Glutamatergic neuron (in vitro differentiated cells): ENCODE results near the gene PPM1E. TPM values are rescaled to one million over a fixed set of nuclear protein-coding genes. Genes with fewer than 3 reads are reported as not detected.

Experiments
- DNase-seq: peaks from one replicate; pipeline ENCODE4 v3.0.0; 2022
- H3K27ac Mint-ChIP-seq: one replicate; pipeline ENCODE4 v1.8.0; 2020; ENCODE audit warnings: mild to moderate bottlenecking, mixed read lengths, inconsistent platforms; ENCODE audit not compliant: unreplicated experiment
- H3K27me3 Mint-ChIP-seq: one replicate; pipeline ENCODE4 v1.8.0; 2020; ENCODE audit warnings: mild to moderate bottlenecking, moderate library complexity, mixed read lengths, inconsistent platforms; ENCODE audit not compliant: unreplicated experiment
- H3K36me3 Mint-ChIP-seq: one replicate; pipeline ENCODE4 v1.8.0; 2020; ENCODE audit warnings: mild to moderate bottlenecking, mixed read lengths, inconsistent platforms; ENCODE audit not compliant: unreplicated experiment
- H3K4me1 Mint-ChIP-seq: one replicate; pipeline ENCODE4 v1.8.0; 2020; ENCODE audit warnings: mild to moderate bottlenecking, low read depth, mixed read lengths, inconsistent platforms; ENCODE audit not compliant: unreplicated experiment
- H3K4me3 Mint-ChIP-seq: one replicate; pipeline ENCODE4 v1.8.0; 2020; ENCODE audit warnings: mild to moderate bottlenecking, mixed read lengths, inconsistent platforms; ENCODE audit not compliant: unreplicated experiment
- H3K9me3 Mint-ChIP-seq: one replicate; pipeline ENCODE4 v1.8.0; 2020; ENCODE audit warnings: mild to moderate bottlenecking, moderate library complexity, mixed read lengths, inconsistent platforms; ENCODE audit not compliant: unreplicated experiment
- total RNA-seq: library from RNA; stranded (reverse); fragmentation: NEBNext Ultra II Directional; extraction: Animal tissue kit (Norgen Biotek cat#: 25700); gene quantifications from one replicate; pipeline ENCODE4 v1.2.1, GENCODE V29; 2021; ENCODE audit not compliant: unreplicated experiment
- TF ChIP-seq, protein P1 (sequence below): fragments of 200-600 bp; sonication (generic); IDR thresholded peaks from one replicate; pipeline ENCODE4 v1.5.0; 2021; ENCODE audit not compliant: partially characterized antibody, unreplicated experiment

Gene PPM1E
- total RNA-seq, 1 donor from 2014 or later = 52.5 TPM

DNA sequence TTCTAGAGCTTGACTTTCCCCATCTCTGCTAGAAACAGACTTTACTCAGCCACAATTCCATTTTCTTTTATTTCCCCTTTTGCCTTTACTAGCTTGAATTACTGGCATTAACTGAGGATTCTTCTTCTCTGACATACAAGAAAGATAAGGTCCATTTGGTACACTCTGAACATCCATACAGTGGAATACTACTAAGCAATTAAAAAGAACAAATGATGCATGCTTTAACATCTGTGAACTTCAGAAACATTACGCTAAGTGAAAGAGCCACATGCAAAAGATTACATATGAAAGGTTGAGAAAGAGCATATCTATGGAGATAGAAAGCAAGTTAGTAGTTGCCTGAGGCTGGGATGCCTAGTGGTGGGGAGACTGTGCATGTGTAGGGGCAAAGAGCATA is 130.9 kb downstream of the PPM1E start:
- Mint-ChIP-seq H3K27me3 (no peaks in the 10 kb centered on the region), H3K36me3 (no peaks in the 10 kb centered on the region), H3K9me3 (peaks cover 1% of the 10 kb centered on the region), H3K4me1 (peaks cover 2% of the 10 kb centered on the region), H3K4me3 (no peak overlapping the region), H3K27ac (no peak overlapping the region)
- TF ChIP-seq, protein P1, sequence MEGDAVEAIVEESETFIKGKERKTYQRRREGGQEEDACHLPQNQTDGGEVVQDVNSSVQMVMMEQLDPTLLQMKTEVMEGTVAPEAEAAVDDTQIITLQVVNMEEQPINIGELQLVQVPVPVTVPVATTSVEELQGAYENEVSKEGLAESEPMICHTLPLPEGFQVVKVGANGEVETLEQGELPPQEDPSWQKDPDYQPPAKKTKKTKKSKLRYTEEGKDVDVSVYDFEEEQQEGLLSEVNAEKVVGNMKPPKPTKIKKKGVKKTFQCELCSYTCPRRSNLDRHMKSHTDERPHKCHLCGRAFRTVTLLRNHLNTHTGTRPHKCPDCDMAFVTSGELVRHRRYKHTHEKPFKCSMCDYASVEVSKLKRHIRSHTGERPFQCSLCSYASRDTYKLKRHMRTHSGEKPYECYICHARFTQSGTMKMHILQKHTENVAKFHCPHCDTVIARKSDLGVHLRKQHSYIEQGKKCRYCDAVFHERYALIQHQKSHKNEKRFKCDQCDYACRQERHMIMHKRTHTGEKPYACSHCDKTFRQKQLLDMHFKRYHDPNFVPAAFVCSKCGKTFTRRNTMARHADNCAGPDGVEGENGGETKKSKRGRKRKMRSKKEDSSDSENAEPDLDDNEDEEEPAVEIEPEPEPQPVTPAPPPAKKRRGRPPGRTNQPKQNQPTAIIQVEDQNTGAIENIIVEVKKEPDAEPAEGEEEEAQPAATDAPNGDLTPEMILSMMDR = no peak
- DNase-seq = no peak

DNA sequence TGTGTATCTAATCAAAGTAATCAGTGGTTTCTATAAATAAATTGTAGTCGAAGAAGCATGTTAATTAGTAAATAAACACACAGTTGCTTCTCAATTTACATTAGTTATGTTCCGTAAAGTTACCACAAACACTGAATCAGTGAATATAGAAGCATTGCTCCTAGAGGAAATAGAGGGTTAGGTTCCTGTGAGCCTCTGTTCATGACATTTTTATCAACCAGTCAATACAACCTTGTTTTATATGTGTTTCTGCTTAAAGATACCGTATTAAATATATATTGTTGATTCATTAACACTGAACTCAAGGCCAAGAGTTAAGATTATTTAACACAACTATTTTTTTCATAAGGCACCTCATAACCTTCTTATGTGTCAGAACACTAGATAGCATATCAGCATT is 134.3 kb downstream of the PPM1E start:
- no peak overlapping the region for H3K27ac Mint-ChIP-seq
- H3K4me3 Mint-ChIP-seq = no peak overlapping the region

DNA sequence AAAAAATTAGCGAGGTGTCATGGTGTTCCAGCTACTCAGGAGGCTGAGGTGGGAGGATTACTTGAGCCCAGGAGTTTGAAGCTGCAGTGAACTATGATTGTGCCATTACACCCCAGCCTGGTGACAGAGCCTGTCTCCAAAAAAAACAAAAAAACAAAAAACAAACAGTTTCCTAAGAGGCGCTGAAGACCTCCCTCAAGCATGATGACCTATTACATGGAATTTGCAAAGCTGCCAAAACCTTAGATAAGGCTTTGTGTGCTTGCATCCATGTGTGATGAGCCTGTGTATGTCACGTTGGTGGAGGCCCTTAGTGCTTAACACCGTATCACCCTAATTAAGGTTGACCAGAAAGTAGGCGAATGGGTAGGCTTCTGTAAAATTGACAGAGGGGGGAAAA is 143.5 kb downstream of the PPM1E start:
- Mint-ChIP-seq H3K4me3 (no peak overlapping the region), H3K9me3 (peaks cover 10% of the 10 kb centered on the region), H3K27me3 (no peaks in the 10 kb centered on the region), H3K36me3 (peaks cover 7% of the 10 kb centered on the region), H3K4me1 (no peaks in the 10 kb centered on the region), H3K27ac (no peak overlapping the region)
- DNase-seq = no peak
- TF ChIP-seq, protein P1 = no peak

More for the DNA sequence above, 134.3 kb downstream of the PPM1E start:
- peaks cover 2% of the 10 kb centered on the region for H3K4me1 Mint-ChIP-seq
- H3K27me3 Mint-ChIP-seq = no peaks in the 10 kb centered on the region
- H3K9me3 Mint-ChIP-seq = peaks cover 1% of the 10 kb centered on the region
- DNase-seq = no peak
- TF ChIP-seq, protein P1 = no peak
- no peaks in the 10 kb centered on the region for H3K36me3 Mint-ChIP-seq

DNA sequence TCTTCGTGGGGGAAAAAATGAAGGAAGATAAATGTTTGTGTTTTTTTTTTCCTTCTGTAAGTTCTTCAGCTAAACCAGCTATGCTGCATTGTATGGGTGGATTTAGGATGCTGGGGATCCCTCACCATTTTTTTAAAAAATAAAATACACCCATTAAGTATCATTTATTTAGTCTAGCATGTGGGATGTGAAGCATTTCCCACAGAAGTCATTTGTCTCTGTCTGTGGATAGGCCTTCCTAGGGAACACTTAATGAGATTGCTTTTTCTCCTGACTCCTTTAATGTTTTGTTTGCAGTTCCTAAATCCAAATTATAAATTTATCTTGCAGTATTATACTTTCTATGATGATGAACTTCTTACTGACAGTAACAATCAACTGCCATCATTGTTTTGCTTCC is 146.7 kb downstream of the PPM1E start:
- Mint-ChIP-seq H3K27me3 (peaks cover 2% of the 10 kb centered on the region), H3K36me3 (peaks cover 15% of the 10 kb centered on the region), H3K9me3 (peaks cover 13% of the 10 kb centered on the region), H3K4me3 (no peak overlapping the region), H3K4me1 (no peaks in the 10 kb centered on the region), H3K27ac (no peak overlapping the region)
- no peak for DNase-seq
- TF ChIP-seq, protein P1 = no peak

DNA sequence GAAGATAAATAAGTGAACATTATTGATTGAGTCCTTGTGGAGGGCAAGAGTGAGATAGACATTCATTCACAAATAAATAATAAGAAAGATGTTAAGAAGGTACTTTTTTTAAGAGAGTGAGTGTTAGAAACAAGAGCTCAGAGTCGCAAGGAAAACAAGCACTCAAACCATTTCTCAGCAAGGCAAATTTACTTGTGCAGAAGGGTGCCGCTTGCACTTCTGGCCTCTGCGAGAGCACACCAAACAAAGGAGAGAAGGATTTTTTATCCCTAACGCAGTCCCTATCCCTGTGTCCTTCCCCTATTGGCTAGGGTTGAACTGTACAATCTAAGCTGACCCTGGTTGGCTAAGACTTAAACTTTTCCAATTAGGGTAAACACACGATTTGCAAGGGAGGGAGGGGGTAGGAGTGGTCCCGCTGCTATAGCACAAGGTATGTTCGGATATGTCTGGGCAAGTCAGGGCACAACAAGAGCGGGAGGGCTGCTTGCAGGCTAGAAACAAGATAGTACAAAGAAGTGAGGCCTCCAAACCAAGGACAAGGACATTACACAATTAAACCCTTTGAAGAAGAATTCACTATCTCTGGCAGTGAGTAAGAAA is 156.2 kb downstream of the PPM1E start:
- DNase-seq = no peak
- Mint-ChIP-seq H3K27me3 (no peaks in the 10 kb centered on the region), H3K4me1 (no peaks in the 10 kb centered on the region), H3K36me3 (peaks cover 33% of the 10 kb centered on the region), H3K27ac (no peak overlapping the region), H3K4me3 (peak overlapping the region; percentile 22), H3K9me3 (peaks cover 11% of the 10 kb centered on the region)
- TF ChIP-seq, protein P1 = no peak
